Measurements from ENCODE around the gene TM9SF1.

DNA sequence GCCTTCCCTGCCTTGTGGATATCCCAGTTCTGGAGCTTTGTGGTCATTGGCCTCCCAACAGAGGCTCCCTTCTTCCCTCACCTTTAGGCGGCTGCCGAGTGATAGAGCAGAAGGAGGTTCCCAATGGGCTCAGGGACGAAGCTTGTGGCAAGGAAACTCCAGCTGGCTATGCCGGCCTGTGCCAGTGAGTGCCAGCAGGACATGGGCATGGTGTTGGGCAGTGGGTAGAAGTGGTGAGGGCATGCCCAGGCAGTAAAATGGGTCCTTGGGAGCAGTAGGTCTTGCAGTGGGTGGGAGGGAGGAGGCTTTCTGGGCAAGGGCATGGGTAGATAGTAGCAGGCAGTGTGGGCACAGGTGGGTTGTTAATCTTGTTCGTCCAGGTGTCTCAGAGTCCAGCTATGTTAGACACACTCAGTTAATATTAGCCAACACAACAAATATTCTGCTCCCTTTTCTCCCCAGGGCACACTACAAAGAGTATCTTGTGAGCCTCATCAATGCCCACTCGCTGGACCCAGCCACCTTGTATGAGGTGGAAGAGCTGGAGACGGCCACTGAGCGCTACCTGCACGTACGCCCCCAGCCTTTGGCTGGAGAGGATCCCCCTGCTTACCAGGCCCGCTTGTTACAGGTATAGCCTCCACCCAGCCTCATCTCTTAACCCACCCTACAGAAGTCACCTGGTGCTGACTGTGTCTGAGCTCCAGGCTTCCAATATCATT, 35.3 kb downstream of the TM9SF1 start:
- no peak for TF ChIP-seq RARB (CRISPR knock-in tag; IDR thresholded peaks at IDR 0.05)
- TF ChIP-seq CSDC2 (CRISPR knock-in tag; IDR thresholded peaks at IDR 0.05): no peak
